T-helper 1 cell (primary cell): ENCODE measurements around the gene CLCF1.

ENCODE experiments used
- DNase-seq, 5 donors: peaks; one replicate each; pipeline ENCODE4 v3.0.0-alpha.2; 2012 to 2020

CLCF1 gene

DNA sequence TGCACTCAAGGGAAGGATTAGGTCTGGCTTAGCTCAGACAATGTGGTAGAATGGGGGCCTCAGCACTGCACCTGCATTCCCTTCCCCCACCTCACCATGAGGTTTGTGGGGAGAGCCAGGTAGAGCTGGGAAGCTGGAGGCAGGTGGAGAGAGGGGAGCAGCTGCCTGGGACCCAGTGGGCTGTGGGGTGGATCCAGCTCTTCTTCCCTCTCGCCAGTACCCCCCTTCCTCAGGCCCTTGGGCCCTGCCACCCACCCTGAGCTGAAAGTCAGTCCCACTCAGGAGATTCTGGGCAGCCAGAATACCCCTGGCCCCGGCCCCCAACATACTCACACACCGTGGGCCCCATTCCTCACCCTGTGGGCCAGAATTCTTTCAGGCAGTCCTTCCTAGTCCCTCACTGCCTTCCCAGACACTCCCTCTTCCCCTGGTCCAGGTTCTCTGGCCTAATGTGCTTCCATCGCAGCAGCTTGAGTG is 17.0 kb downstream of the CLCF1 start:
- no peak for DNase-seq

DNA sequence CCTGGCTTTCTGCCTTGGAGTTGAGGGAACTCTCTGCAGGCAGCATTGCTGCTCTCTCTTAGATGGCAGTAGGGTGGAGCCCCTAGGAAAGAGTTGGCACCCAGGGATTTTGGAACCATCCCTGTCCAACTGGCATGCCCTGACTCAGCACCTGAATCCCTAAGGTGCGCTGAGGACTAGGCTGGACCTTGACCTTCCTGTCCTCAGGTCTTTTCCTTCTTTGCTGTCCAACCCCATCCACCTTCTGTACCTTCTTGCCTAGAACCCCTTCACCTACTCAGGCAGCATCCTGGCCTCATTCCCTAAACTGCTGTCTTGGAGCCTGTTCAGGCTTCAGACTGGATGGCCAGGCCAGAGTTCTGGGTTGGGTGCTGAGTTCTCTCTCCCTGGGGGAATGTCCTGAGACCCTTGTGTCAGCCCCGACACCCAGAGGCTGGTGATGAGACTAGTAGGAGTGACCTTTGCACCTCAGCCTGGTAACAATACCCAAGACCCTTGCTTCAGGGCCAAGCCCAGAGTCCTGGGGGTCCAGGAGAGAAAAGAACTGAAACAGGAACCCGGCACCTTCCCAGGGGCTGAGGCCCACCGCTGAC is 17.5 kb downstream of the CLCF1 start:
- DNase-seq: no peak

- no peak for DNase-seq
Observed at GRCh38 chr11:67355023-67355793, 18.2 kb downstream of the CLCF1 start.

GRCh38 chr11:67354075-67355022 is 19.0 kb downstream of the CLCF1 start:
- no peak for DNase-seq

DNA sequence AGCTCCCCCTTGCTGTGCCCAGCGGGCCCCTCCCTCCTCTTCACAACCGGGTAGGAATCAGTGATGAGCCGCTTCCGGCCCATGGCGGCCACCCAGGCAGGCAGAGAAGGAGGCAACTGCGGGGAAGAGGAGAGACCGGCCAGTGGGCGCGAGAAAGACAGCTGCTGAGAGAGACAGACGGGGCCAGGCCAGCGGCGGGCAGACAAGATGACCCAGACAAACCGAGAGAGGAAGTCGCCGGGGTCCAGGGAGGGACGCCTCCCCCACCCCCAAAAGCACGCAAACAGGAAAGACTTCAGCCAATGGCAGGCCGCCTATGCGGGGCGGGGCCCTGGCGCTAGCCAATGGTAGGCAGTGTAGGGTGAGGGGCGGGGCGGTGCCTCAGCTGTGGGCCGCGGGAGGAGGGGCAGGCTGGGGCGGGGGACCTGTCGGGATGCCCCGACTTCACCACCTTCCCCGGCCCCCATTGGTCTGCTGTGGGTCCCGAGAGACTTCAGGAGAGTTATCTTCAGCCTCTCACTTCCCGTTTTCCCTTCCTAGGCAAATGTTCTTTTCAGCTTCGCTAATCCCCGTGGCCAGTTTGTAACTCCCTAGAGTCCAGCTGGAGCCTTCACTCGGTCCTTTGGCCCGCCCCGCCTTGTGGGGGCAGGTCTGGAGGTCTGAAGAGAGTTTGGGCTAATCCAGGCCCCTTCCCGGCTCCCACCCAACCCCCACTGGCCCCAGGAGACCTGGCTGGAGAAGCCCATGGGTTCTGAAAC is 19.9 kb downstream of the CLCF1 start, which contains the start of gene POLD4:
TSS of gene POLD4 (minus strand) at position 230 of the 758 bp plus-strand sequence. CDS start at position 83, 147 bp downstream.
- DNase-seq: peak; percentile 89 to 96 (median 92)

DNA sequence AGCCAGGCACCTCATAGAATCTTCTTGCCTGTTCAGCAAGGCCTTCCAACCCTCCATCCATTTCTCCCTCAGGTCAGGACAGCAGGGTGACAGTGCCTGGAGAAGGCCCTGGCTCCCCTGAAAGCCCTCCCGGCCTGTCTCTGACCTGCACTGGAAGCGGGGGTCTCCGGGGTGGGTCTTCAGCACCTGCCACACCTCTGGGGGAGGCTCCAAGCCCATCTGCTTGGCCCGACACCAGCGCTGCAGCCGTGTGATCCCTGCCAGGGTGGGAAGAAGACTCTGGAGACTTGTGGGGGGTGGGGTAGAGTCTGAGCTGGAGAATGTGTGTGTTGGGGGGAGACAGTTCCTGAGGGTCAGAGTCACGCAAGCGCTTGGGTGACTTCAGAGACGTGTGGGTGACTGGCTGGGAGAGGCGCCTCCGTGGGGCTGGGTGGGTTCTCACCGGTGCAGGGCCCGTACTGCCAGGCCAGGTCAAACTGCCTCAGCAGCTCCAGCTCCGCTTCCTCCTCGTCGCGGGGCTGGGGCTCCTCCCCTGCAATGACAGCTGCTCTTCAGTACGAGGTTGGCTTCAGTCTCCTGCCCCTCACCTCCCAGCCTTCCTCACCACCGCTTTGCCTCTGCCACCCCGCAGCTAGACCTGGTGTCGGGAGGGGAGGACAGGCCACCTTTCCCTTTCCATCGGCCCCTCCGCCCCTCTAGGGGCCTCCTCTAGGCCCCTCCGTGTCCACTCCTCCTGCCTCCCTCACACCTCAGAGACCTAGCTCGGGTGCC is 20.7 kb downstream of the CLCF1 start:
- DNase-seq: peak in 4 of 5 donors; percentile 44 to 83 (median 56)

- peak; percentile 44 to 78 (median 59) for DNase-seq
Observed at GRCh38 chr11:67351275-67352005, 22.0 kb downstream of the CLCF1 start.

DNA sequence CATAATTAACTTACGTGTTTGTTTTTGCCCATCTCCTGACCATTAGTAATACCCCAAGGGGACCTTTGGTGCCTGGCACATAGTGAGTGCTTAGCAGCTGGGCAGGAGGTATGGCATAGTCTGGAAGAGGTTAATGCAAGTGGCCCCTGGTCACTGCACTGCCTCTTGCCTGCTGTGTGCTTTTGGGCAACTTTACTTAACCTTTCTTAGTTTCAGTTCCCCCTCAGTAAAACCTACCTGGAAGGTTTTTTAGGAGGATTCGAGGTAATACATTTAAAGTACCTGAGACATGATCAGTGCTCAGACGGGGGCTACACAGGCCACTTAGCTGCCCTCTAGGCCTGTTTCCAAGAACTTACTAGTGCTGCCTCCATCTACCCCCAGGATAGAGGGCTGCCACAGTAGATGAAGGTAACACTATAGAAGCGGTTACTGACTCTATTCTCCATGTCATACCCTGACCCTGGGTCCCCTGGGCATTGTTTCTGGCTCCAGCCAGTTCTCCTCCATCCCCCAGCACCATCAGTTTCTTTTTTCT is 23.4 kb downstream of the CLCF1 start:
- DNase-seq: no peak

DNA sequence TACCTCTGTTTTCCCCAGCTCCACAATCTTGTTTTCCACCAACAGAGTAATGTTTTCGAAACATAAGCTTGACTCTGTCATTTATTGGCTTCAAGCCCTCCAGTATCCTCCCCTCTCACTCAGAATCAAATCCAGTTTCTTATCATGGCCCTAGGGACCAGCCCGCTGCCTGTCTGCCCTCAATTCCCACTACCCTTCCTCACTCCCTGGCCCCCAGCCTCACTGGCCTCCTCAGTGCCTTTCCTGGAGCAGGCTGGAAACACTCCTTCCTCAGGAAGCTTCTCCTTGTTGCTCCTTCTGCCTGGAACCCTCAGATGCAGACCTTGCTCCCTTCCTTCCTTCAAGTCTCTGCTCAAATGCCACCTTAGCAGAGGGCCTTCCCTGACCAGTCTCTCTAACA is 23.9 kb downstream of the CLCF1 start:
- no peak for DNase-seq

DNA sequence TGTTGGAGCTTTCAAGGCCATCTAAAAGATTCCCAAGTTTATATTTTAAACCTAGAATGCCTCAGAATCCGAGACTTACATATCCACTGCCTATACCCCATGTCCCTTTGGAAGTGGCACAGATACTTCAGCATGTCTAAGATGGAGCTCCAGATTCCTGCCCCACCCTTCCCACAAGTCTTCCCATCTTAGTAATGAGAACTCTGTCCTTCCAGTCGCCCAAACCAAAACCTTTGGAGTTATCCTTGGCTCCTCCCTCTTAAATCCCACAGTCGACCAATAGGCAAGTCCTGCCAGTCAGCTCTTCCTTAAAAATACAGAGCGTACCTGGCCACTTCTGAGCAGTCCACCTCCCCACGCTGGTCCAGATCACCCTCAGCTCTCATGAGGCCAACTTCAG is 24.4 kb downstream of the CLCF1 start:
- no peak for DNase-seq

GRCh38 chr11:67347964-67348749 is 25.2 kb downstream of the CLCF1 start:
- no peak for DNase-seq

- peak in 1 of 5 donors; percentile 46 for DNase-seq
Observed at GRCh38 chr11:67345920-67346819, 27.2 kb downstream of the CLCF1 start.

DNA sequence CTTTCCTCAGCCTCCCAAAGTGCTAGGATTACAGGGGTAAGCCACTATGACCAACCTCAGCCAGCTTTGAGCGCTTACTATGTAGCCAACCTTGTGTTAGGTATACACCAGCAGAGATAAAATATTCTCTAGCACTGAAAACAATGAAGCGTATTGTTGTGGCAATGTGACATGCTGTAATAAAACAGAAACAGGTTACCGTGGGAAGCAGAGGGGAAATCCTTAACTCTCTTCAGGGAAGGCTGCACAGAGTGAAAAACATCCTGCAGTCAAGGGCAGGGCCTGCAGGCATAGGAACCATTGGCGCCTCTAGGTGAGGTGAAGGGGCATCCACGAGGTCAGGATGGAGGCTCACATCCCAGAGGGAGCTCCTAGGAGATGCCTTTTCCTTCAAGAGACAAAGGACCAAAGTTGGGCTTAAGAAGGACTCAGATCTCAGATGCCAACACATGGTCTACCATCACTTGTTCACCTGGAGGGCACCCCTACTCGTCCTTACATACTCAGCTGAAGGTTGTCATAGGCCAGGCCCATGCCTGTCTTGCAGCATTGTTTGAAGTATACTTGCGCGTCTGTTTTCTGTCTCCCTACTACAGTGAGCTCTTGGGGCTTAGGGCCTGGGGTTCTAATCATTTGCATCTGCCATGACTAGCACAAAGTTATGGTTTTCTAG is 28.0 kb downstream of the CLCF1 start:
- no peak for DNase-seq

GRCh38 chr11:67344264-67344663 is 29.1 kb downstream of the CLCF1 start:
- DNase-seq: peak in 1 of 5 donors; percentile 31

- no peak for DNase-seq
Observed at GRCh38 chr11:67337257-67337656, 36.1 kb downstream of the CLCF1 start.

DNA sequence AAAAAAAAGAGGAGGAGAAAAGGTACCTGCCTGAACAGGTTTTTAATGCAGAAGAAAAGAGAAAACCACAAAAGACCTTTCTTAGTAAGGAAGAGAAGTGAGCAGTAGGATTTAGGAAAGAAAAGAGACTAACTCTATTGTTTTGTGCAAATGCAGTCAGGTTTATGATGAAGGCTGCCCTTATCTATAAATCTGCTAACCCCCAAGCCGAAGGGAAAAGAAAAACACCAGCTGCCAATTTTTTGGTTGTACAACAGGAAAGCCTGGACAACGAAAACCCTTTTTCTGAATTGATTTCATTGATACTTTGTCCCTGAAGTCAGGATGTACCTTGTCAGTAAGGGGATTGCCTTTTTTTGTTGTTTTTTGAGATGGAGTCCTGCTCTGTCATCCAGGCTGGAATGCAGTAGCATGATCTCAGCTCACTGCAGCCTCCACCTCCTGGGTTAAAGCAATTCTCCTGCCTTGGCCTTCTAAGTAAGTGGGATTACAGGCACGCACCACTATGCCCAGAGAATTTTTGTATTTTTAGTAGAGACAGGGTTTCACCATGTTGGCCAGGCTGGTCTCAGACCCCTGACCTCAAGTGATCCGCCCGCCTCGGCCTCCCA is 41.2 kb downstream of the CLCF1 start:
- no peak for DNase-seq

GRCh38 chr11:67323526-67323925 is 49.9 kb downstream of the CLCF1 start:
- no peak for DNase-seq
